GM23338 (cell line): ENCODE measurements around the gene DNAJC27. TPM values are rescaled to one million over a fixed set of nuclear protein-coding genes. Genes with fewer than 3 reads are reported as not detected.

Experiments
- ATAC-seq: fragments of 200-7000 bp; cut with Tn5 transposase; 3 replicates; pipeline ENCODE4 v1.9.1; 2020
- DNase-seq: peaks from one replicate; pipeline ENCODE4 v3.0.0-alpha.2; 2015; ENCODE audit warnings: low spot score
- H2AFZ ChIP-seq: fragments of 200-600 bp; sonication (generic); 2 replicates; pipeline ENCODE4 v1.8.0; 2016; ENCODE audit warnings: antibody characterized with exemption, mild to moderate bottlenecking, moderate library complexity
- H3F3A ChIP-seq: fragments of 200-600 bp; sonication (generic); replicated peaks from 2 replicates; pipeline ENCODE4 v1.8.0; 2017; ENCODE audit warnings: antibody characterized with exemption, mixed run types, low read depth
- H3K27ac ChIP-seq: fragments of 200-600 bp; sonication (generic); 2 replicates; pipeline ENCODE4 v1.6.1; 2016; ENCODE audit warnings: low read depth
- H3K27me3 ChIP-seq: fragments of 200-600 bp; sonication (generic); 2 replicates; pipeline ENCODE4 v1.8.0; 2016; ENCODE audit warnings: mild to moderate bottlenecking, mixed run types, moderate library complexity; ENCODE audit not compliant: insufficient read depth
- H3K36me3 ChIP-seq: fragments of 200-600 bp; sonication (generic); 2 replicates; pipeline ENCODE4 v1.8.0; 2016; ENCODE audit warnings: mild to moderate bottlenecking; ENCODE audit not compliant: insufficient read depth
- H3K4me1 ChIP-seq: fragments of 200-600 bp; sonication (generic); 2 replicates; pipeline ENCODE4 v1.8.0; 2016; ENCODE audit warnings: mild to moderate bottlenecking, moderate library complexity; ENCODE audit not compliant: insufficient read depth
- H3K4me2 ChIP-seq: fragments of 200-600 bp; sonication (generic); 2 replicates; pipeline ENCODE4 v1.7.1; 2017; ENCODE audit warnings: mixed run types
- H3K4me3 ChIP-seq: fragments of 200-600 bp; sonication (generic); 2 replicates; pipeline ENCODE4 v1.6.1; 2016; ENCODE audit warnings: mixed run types
- H3K79me2 ChIP-seq: fragments of 200-600 bp; sonication (generic); replicated peaks from 2 replicates; pipeline ENCODE4 v1.8.0; 2017; ENCODE audit warnings: mild to moderate bottlenecking; ENCODE audit not compliant: insufficient read depth
- H3K9me2 ChIP-seq: fragments of 200-600 bp; sonication (generic); 2 replicates; pipeline ENCODE4 v1.8.0; 2017; ENCODE audit not compliant: insufficient read depth
- H4K20me1 ChIP-seq: fragments of 200-600 bp; sonication (generic); replicated peaks from 2 replicates; pipeline ENCODE4 v1.8.0; 2017; ENCODE audit warnings: mild to moderate bottlenecking; ENCODE audit not compliant: insufficient read depth
- H3K27ac Mint-ChIP-seq: 2 replicates; pipeline ENCODE4 v1.8.0; 2020; ENCODE audit warnings: inconsistent platforms, mild to moderate bottlenecking, moderate library complexity, mixed read lengths
- H3K27me3 Mint-ChIP-seq: 3 replicates; pipeline ENCODE4 v1.8.0; 2022; ENCODE audit warnings: low read depth, mild to moderate bottlenecking, moderate library complexity, mixed read lengths, inconsistent platforms; ENCODE audit not compliant: insufficient read depth, poor library complexity
- H3K36me3 Mint-ChIP-seq: 3 replicates; pipeline ENCODE4 v1.8.0; 2021; ENCODE audit warnings: low read depth, mild to moderate bottlenecking, inconsistent platforms, moderate library complexity, mixed read lengths
- H3K4me1 Mint-ChIP-seq: 3 replicates; pipeline ENCODE4 v1.8.0; 2020; ENCODE audit warnings: mild to moderate bottlenecking, inconsistent platforms, mixed read lengths
- H3K4me3 Mint-ChIP-seq: 3 replicates; pipeline ENCODE4 v1.8.0; 2021; ENCODE audit warnings: moderate library complexity, mild to moderate bottlenecking, inconsistent platforms, mixed read lengths
- H3K9me3 Mint-ChIP-seq: 3 replicates; pipeline ENCODE4 v1.8.0; 2020; ENCODE audit warnings: moderate library complexity, mild to moderate bottlenecking, inconsistent platforms, mixed read lengths
- CREB1 ChIP-seq: fragments of 250-450 bp; sonication (Bioruptor Pico); IDR thresholded peaks from 2 replicates; pipeline ENCODE4 v1.5.0; 2020; ENCODE audit warnings: low read depth, mild to moderate bottlenecking, moderate library complexity
- CTCF ChIP-seq, 2 experiments: fragments of 200-600 bp in 1 of 2; sonication (generic) in 1 of 2; conservative IDR thresholded peaks; 2 replicates each; pipeline versions ENCODE4 v1.5.1 to v1.6.1; 2016 to 2017; ENCODE audit warnings: antibody characterized with exemption in 2 of 2, low read depth in 2 of 2, mild to moderate bottlenecking in 2 of 2, moderate library complexity in 1 of 2
- EZH2 ChIP-seq: fragments of 200-600 bp; sonication (generic); IDR thresholded peaks from one replicate; pipeline ENCODE4 v1.8.0; 2017; ENCODE audit warnings: antibody characterized with exemption, mild to moderate bottlenecking, low read depth; ENCODE audit not compliant: unreplicated experiment
- EZH2phosphoT487 ChIP-seq: fragments of 200-600 bp; sonication (generic); IDR thresholded peaks from one replicate; pipeline ENCODE4 v1.8.1; 2018; ENCODE audit warnings: antibody characterized with exemption; ENCODE audit not compliant: unreplicated experiment
- JUNB ChIP-seq: IDR thresholded peaks from one replicate; pipeline ENCODE4 v1.6.1; 2016; ENCODE audit warnings: antibody characterized with exemption; ENCODE audit not compliant: unreplicated experiment
- POLR2AphosphoS5 ChIP-seq: IDR thresholded peaks from 2 replicates; pipeline ENCODE4 v1.6.1; 2016; ENCODE audit warnings: antibody characterized with exemption, low read depth
- STAT1 ChIP-seq: IDR thresholded peaks from one replicate; pipeline ENCODE4 v1.6.1; 2016; ENCODE audit warnings: antibody characterized with exemption; ENCODE audit not compliant: unreplicated experiment
- ZNF462 ChIP-seq: fragments of 250-450 bp; sonication (Bioruptor Pico); IDR thresholded peaks from 2 replicates; pipeline ENCODE4 v1.5.0; 2020; ENCODE audit warnings: mild to moderate bottlenecking, moderate library complexity
- polyA plus RNA-seq: library from polyadenylated mRNA; unstranded; fragments of >200 nt; fragmentation: Nextera tagmentation; extraction: Ambion mirVana; gene quantifications from 2 replicates; pipeline ENCODE4 v1.2.1, GENCODE V29; 2016
- total RNA-seq: library from RNA; depleted of rRNA; stranded (reverse); fragments of >200 nt; shearing (Covaris generic); gene quantifications from 2 replicates; pipeline ENCODE4 v1.2.3, GENCODE V29; 2014

The DNAJC27 gene
- total and polyA plus RNA-seq, 2 experiments from 2014 or later, result 2.4 to 2.6 TPM

- TF ChIP-seq EZH2phosphoT487 (no peak), CTCF (conservative IDR thresholded peaks at IDR 0.05; ENCODE audit: low read depth in 2 of 2) (peak; percentile 60 to 71)
- H3K4me1 Mint-ChIP-seq, result peaks cover 22% of the 10 kb centered on the region
- Histone ChIP-seq H3F3A (peaks cover 4% of the 10 kb centered on the region; the same call in 1 of the 2 replicates), H4K20me1 (peaks cover 7% of the 10 kb centered on the region; the same call in 1 of the 2 replicates), H3K9me2 (no peaks in the 10 kb centered on the region), H3K27me3 (no peaks in the 10 kb centered on the region), H2AFZ (peak overlapping the region; percentile 85; the same call in 1 of the 2 replicates), H3K36me3 (no peaks in the 10 kb centered on the region), H3K4me3 (peak overlapping the region; percentile 49), H3K4me2 (peak overlapping the region; percentile 75), H3K27ac (no peak overlapping the region), H3K79me2 (peaks cover 8% of the 10 kb centered on the region; the same call in 1 of the 2 replicates), H3K4me1 (peaks cover 3% of the 10 kb centered on the region; the same call in 1 of the 2 replicates)
- peak overlapping the region; percentile 77 for H3K4me3 Mint-ChIP-seq
- peak; percentile 46 for ATAC-seq
- DNase-seq, result peak; percentile 64
- peaks cover 8% of the 10 kb centered on the region; the same call in 1 of the 3 replicates for H3K36me3 Mint-ChIP-seq
- peaks cover 4% of the 10 kb centered on the region for H3K27me3 Mint-ChIP-seq
- H3K27ac Mint-ChIP-seq, result no peak overlapping the region
- 0 out of 3 replicates have a peak, but pooled peaks cover 3% of the 10 kb centered on the region for H3K9me3 Mint-ChIP-seq
These were observed 50.8 kb downstream of the DNAJC27 start for GRCh38 chr2:24920809-24921441.

- H3K27ac Mint-ChIP-seq, result no peak within 1 kb of the TSS; the same call in 1 of the 2 replicates
- peak; percentile 87 for DNase-seq
- no peak for TF ChIP-seq EZH2
- TF ChIP-seq STAT1, result no peak
- no peak for TF ChIP-seq POLR2AphosphoS5
- TF ChIP-seq ZNF462 (CRISPR knock-in tag), result no peak
- no peak for TF ChIP-seq CTCF (conservative IDR thresholded peaks at IDR 0.05; ENCODE audit: low read depth in 2 of 2)
- no peak for TF ChIP-seq CREB1
- no peak for TF ChIP-seq JUNB
- TF ChIP-seq EZH2phosphoT487, result no peak
These were observed 51.5 kb downstream of the DNAJC27 start, which contains the start of gene ADCY3 for GRCh38 chr2:24920098-24920808. Gene ADCY3, minus strand, starts transcription at chr2:24920237. Its CDS starts 1,250 bp downstream, at chr2:24918987.

More at GRCh38 chr2:24920098-24920808, 51.5 kb downstream of the DNAJC27 start, which contains the start of gene ADCY3:
- H3K9me3 Mint-ChIP-seq, result 0 out of 3 replicates have a peak, but pooled peaks cover 3% of the 10 kb centered on the region
- H3K27me3 Mint-ChIP-seq, result peaks cover 4% of the 10 kb centered on the region
- ATAC-seq, result peak; percentile 68
- peak within 1 kb of the TSS; percentile 77 for H3K4me3 Mint-ChIP-seq
- Histone ChIP-seq H3K36me3 (no peaks in the 10 kb centered on the region), H4K20me1 (peaks cover 7% of the 10 kb centered on the region; the same call in 1 of the 2 replicates), H3K4me2 (peak within 1 kb of the TSS; percentile 89), H3K27me3 (no peaks in the 10 kb centered on the region), H3F3A (peaks cover 4% of the 10 kb centered on the region; the same call in 1 of the 2 replicates), H3K9me2 (no peaks in the 10 kb centered on the region), H3K4me1 (peaks cover 3% of the 10 kb centered on the region; the same call in 1 of the 2 replicates), H3K27ac (no peak within 1 kb of the TSS), H3K79me2 (peaks cover 8% of the 10 kb centered on the region; the same call in 1 of the 2 replicates), H3K4me3 (peak within 1 kb of the TSS; percentile 71), H2AFZ (peak within 1 kb of the TSS; percentile 90)
- H3K4me1 Mint-ChIP-seq, result peaks cover 22% of the 10 kb centered on the region
- peaks cover 8% of the 10 kb centered on the region; the same call in 1 of the 3 replicates for H3K36me3 Mint-ChIP-seq
